Endothelial cell of umbilical vein (primary cell): ENCODE measurements around the gene SLC1A1. TPM values are rescaled to one million over a fixed set of nuclear protein-coding genes. Genes with fewer than 3 reads are reported as not detected.

Experiments
- BruUV-seq: library from RNA; stranded (reverse); fragments of 400-500 nt; replicated peaks from 2 replicates; lab custom pipeline; 2021; lab: Mats Ljungman, UMichigan
- CTCF ChIA-PET: fragments of 300-600, 350-600 bp; sonication (Branson Sonifier 250); formaldehyde crosslinking; loops from one replicate; lab custom pipeline; 2021; ENCODE audit warnings: antibody characterized with exemption, inconsistent platforms; lab: Charles Lee
- POLR2A ChIA-PET: fragments of 300-600, 350-600 bp; sonication (Branson Sonifier 250); formaldehyde crosslinking; loops from one replicate; lab custom pipeline; 2021; ENCODE audit warnings: antibody characterized with exemption, inconsistent platforms; lab: Charles Lee
- DNase-seq: peaks from one replicate; pipeline ENCODE4 v3.0.0-alpha.2; 2011; ENCODE audit warnings: low read depth, low spot score
- FAIRE-seq: peaks from 2 replicates; lab custom pipeline; 2011; peaks lifted over from hg19 to GRCh38; lab: Jason Lieb, UNC
- H2AFZ ChIP-seq: 2 replicates; pipeline ENCODE4 v1.6.0; 2012; ENCODE audit warnings: low read depth, low read length, control low read depth, inconsistent platforms
- H3K27ac ChIP-seq: 2 replicates; pipeline ENCODE4 v1.5.1; 2011; ENCODE audit warnings: low read depth, mild to moderate bottlenecking, control low read depth, low read length, moderate library complexity; ENCODE audit not compliant: insufficient read depth
- H3K27me3 ChIP-seq, 2 experiments: 2 replicates each; pipeline versions ENCODE4 v1.6.0 to v1.6.1; 2011; ENCODE audit warnings: low read length in 2 of 2, mixed read lengths in 1 of 2; ENCODE audit not compliant: control insufficient read depth in 2 of 2, insufficient read depth in 2 of 2
- H3K36me3 ChIP-seq, 2 experiments: 2 replicates in 1 of 2; 3 replicates in 1 of 2; pipeline ENCODE4 v1.5.1; 2011; ENCODE audit warnings: low read length in 2 of 2, mild to moderate bottlenecking in 1 of 2, moderate library complexity in 1 of 2; ENCODE audit not compliant: control insufficient read depth in 2 of 2, insufficient read depth in 2 of 2; ENCODE audit errors: extremely low read depth in 1 of 2
- H3K4me1 ChIP-seq: 3 replicates; pipeline ENCODE4 v1.5.1; 2011; ENCODE audit warnings: mild to moderate bottlenecking, low read length; ENCODE audit not compliant: control insufficient read depth, insufficient read depth; ENCODE audit errors: extremely low read depth
- H3K4me2 ChIP-seq: 2 replicates; pipeline ENCODE4 v1.6.1; 2011; ENCODE audit warnings: low read length, control low read depth, mixed read lengths; ENCODE audit not compliant: insufficient read depth
- H3K4me3 ChIP-seq, 3 experiments: fragments of 200-600 bp in 1 of 3; sonication (generic), shearing (Covaris generic) in 1 of 3; replicated peaks in 1 of 3; 2 replicates each; pipeline ENCODE4 v1.5.1; 2011 to 2016; ENCODE audit warnings: control low read depth in 3 of 3, low read length in 3 of 3, mild to moderate bottlenecking in 2 of 3, inconsistent platforms in 1 of 3, low read depth in 1 of 3, moderate library complexity in 1 of 3; ENCODE audit not compliant: insufficient read depth in 1 of 3
- H3K79me2 ChIP-seq: 2 replicates; pipeline ENCODE4 v1.6.0; 2012; ENCODE audit warnings: low read length, inconsistent platforms; ENCODE audit not compliant: control insufficient read depth, insufficient read depth
- H3K9ac ChIP-seq: replicated peaks from 2 replicates; pipeline ENCODE3; 2011; ENCODE audit warnings: low read length, control low read depth; ENCODE audit not compliant: insufficient read depth; ENCODE audit errors: extremely low read depth
- H3K9me1 ChIP-seq: replicated peaks from 3 replicates; pipeline ENCODE4 v1.6.0; 2011; ENCODE audit warnings: mild to moderate bottlenecking, low read length; ENCODE audit not compliant: control insufficient read depth, insufficient read depth; ENCODE audit errors: extremely low read depth
- H3K9me3 ChIP-seq: replicated peaks from 2 replicates; pipeline ENCODE4 v1.5.1; 2012; ENCODE audit warnings: low read length, inconsistent platforms; ENCODE audit not compliant: control insufficient read depth, insufficient read depth
- H4K20me1 ChIP-seq: replicated peaks from 2 replicates; pipeline ENCODE3; 2011; ENCODE audit warnings: mild to moderate bottlenecking, low read length; ENCODE audit not compliant: control insufficient read depth, insufficient read depth; ENCODE audit errors: extremely low read depth
- FOS ChIP-seq: IDR thresholded peaks from 2 replicates; pipeline ENCODE4 v1.6.1; 2011; ENCODE audit warnings: mild to moderate bottlenecking, low read length, moderate library complexity, borderline replicate concordance; ENCODE audit not compliant: insufficient read depth
- JUN ChIP-seq: IDR thresholded peaks from 2 replicates; pipeline ENCODE4 v1.6.1; 2011; ENCODE audit warnings: borderline replicate concordance, low read depth; ENCODE audit not compliant: insufficient read length, insufficient read depth
- POLR2AphosphoS5 ChIP-seq: IDR thresholded peaks from 2 replicates; pipeline ENCODE4 v1.6.1; 2012; ENCODE audit warnings: low read depth, mild to moderate bottlenecking, control low read depth, low read length, moderate library complexity; ENCODE audit not compliant: insufficient read depth
- dilution Hi-C: fragments of 300-500 bp; cut with MboI; formaldehyde crosslinking; loops from one replicate; pipeline ENCODE4 v1.15.0; 2019; ENCODE audit warnings: low sequenced_read_pairs; ENCODE audit not compliant: extremely low pct_ligation_motif_present
- intact Hi-C: fragments of 100-400 bp; cut with micrococcal nuclease; formaldehyde crosslinking; loops from one replicate; pipeline ENCODE4 v1.10.0; 2022
- polyA plus RNA-seq, 4 experiments: library from polyadenylated mRNA; depleted of rRNA in 3 of 4; stranded (reverse) in 3 of 4; unstranded in 1 of 4; fragments of >200 nt; gene quantifications; 2 replicates each; pipeline versions ENCODE4 v1.2.1 to v1.2.3, GENCODE V29; 2011 to 2012; ENCODE audit warnings: missing spikeins in 1 of 4
- total RNA-seq: library from RNA; stranded (reverse); gene quantifications from 2 replicates; pipeline ENCODE4 v1.2.3, GENCODE V29; 2021

Gene SLC1A1
- total and polyA plus RNA-seq, 2 donors (not counting 3 experiments of a cell fraction or from before 2014, with no cell fraction given) = 5.8 to 8.3 TPM

GRCh38 chr9:4463824-4464223, 26.4 kb upstream of the SLC1A1 start:
- no TSS peak for BruUV-seq
- no peaks in the 10 kb centered on the region for H3K79me2 ChIP-seq
- no peak overlapping the region for H3K9ac ChIP-seq
- DNase-seq (no peak), FAIRE-seq (no peak)
- H3K4me1 ChIP-seq = no peaks in the 10 kb centered on the region
- H3K4me3 ChIP-seq = no peak overlapping the region
- no peaks in the 10 kb centered on the region for H3K36me3 ChIP-seq
- intact Hi-C loops (no loop called here), dilution Hi-C loops (no loop called here)
- H3K27me3 ChIP-seq = peaks cover 0 to 2% of the 10 kb centered on the region in 2 experiments
- H4K20me1 ChIP-seq = no peaks in the 10 kb centered on the region
- H3K9me3 ChIP-seq = no peaks in the 10 kb centered on the region
- H3K9me1 ChIP-seq = no peaks in the 10 kb centered on the region
- no peak for TF ChIP-seq JUN
- no peak for TF ChIP-seq FOS
- no peak overlapping the region for H3K27ac ChIP-seq
- H3K4me2 ChIP-seq = no peak overlapping the region
- ChIA-PET POLR2A (no interaction called here), CTCF (no interaction called here)
- H2AFZ ChIP-seq = no peak overlapping the region

GRCh38 chr9:4464911-4465513, 25.3 kb upstream of the SLC1A1 start:
- no peak overlapping the region for H3K4me2 ChIP-seq
- no peaks in the 10 kb centered on the region for H3K9me3 ChIP-seq
- H3K27me3 ChIP-seq = peaks cover 0 to 2% of the 10 kb centered on the region in 2 experiments
- H3K9me1 ChIP-seq = no peaks in the 10 kb centered on the region
- no TSS peak for BruUV-seq
- DNase-seq (no peak), FAIRE-seq (no peak)
- H3K4me1 ChIP-seq = no peaks in the 10 kb centered on the region
- no peak overlapping the region for H3K9ac ChIP-seq
- H3K4me3 ChIP-seq = no peak overlapping the region
- CTCF ChIA-PET = no interaction called here
- POLR2A ChIA-PET = no interaction called here
- H3K36me3 ChIP-seq = no peaks in the 10 kb centered on the region
- dilution Hi-C loops (no loop called here), intact Hi-C loops (no loop called here)
- H2AFZ ChIP-seq = no peak overlapping the region
- H4K20me1 ChIP-seq = no peaks in the 10 kb centered on the region
- no peak overlapping the region for H3K27ac ChIP-seq
- no peak for TF ChIP-seq POLR2AphosphoS5
- H3K79me2 ChIP-seq = no peaks in the 10 kb centered on the region
